HG03103 (cell line): ENCODE measurements around the gene XIRP2.
"Not testable (repeated sequence)": the region's sequence is repeated elsewhere in the genome, so short reads cannot be mapped to it uniquely, and the experiment has no call there.

Experiments used
- ATAC-seq: cut with Tn5 transposase; IDR thresholded peaks from one replicate; pipeline ENCODE4 v1.9.1; 2021; ENCODE audit warnings: low read depth; ENCODE audit not compliant: unreplicated experiment

Gene XIRP2

GRCh38 chr2:167034976-167035375 is 146.7 kb downstream of the XIRP2 start:
- ATAC-seq: not testable (repeated sequence)

DNA sequence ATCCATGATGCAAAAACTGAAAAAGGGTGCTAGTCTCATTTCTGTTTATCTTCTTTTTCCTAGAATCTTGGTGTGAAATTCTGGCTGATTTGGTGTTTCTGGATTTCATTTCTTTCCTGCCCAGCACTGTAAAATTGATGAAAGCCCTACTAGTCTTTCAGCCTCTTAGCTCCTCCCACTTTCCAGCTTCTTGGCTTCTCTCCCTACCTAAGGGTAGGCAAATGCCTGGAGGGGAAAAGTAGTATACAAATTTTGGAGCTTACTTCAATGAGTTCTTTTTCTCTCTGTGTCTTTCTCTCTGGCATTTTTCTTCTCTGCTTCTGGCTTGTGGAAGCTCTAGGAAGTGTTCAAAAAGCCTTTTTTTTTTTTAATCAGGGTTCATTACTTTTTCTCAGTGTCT is 160.5 kb downstream of the XIRP2 start:
- no peak for ATAC-seq

DNA sequence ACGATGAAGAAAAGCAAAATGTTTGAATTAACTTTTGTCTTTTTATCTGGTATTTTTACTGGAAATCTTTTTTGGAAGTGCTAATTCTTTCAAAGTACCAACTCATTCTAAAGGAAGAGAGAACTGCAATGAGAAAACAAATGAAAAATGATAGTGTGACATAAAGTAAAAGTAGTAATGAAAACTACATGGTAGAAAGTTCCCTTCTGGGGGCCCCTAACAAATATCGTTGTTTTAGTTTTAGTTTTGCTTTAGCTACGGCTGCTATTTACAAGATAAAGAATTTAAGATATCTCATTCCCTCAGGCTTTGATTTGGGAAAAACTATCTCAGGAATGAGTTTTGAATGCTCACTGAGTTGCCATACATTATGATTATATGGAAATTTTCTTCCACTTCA is 161.4 kb downstream of the XIRP2 start:
- no peak for ATAC-seq

- no peak for ATAC-seq
These were observed 164.5 kb downstream of the XIRP2 start for GRCh38 chr2:167052825-167053224.

DNA sequence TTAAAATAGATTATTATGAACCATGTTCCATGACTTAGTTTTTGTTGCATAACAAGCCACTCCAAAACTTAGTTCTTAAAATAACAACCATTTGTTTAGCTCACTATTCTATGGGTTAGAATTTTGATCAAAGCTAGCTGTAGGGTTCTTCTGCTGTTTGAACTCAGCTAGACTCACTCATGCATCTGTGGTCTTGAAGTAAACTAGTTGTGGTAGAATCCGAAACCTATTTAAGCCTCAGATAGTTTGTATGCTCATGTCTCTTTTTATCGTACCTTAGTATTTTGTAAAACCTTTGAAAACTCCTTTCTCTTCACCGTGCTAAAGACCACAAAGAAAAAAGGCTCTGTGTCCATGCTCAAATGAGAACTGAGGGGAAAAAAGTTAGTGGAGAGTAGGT is 166.6 kb downstream of the XIRP2 start:
- ATAC-seq: no peak

- no peak for ATAC-seq
These were observed 169.2 kb downstream of the XIRP2 start for GRCh38 chr2:167057446-167057845.

GRCh38 chr2:167059173-167059572 is 170.9 kb downstream of the XIRP2 start:
- no peak for ATAC-seq

- ATAC-seq: no peak
These were observed 181.6 kb downstream of the XIRP2 start for GRCh38 chr2:167069855-167070254.

DNA sequence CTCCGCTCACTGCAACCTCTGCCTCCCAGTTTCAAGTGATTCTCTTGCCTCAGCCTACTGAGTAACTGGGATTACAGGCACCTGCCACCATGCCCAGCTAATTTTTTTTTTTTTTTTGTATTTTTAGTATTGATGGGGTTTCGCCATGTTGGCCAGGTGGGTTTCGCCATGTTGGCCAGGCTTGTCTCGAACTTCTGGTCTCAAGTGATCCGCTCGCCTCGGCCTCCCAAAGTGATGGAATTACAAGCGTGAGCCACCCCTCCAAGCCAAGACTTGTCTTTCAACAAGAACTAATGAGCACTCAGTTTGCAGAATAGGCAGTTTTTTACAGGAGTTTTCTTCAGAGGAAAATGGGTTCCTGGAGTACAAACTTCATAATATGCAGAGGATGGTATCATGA is 187.4 kb downstream of the XIRP2 start:
- ATAC-seq: not testable (repeated sequence)

- not testable (repeated sequence) for ATAC-seq
These were observed 210.7 kb downstream of the XIRP2 start for GRCh38 chr2:167098931-167099330.

GRCh38 chr2:167100506-167100905 is 212.2 kb downstream of the XIRP2 start:
- no peak for ATAC-seq

- no peak for ATAC-seq
These were observed 214.9 kb downstream of the XIRP2 start for GRCh38 chr2:167103028-167103756.

- ATAC-seq: no peak
These were observed 215.5 kb downstream of the XIRP2 start for GRCh38 chr2:167103757-167104133.

DNA sequence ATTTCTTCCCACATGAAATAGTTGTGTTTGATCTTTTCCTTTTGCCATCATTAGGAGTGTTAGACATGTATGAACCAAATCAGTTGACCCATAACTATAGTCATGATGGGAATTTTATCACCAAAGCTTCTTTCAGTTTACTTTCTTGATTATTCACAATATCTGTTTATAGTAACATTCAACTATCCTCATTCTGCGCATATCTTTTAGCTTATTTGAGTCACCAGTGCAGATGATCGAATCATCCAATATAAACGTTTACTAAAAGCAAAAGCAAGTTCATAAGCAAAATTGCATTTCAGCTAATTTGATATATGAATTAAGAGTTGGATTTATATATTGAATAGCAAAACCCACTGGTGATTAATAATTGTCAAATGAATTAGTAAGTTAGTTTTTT is 216.4 kb downstream of the XIRP2 start:
- ATAC-seq: no peak

GRCh38 chr2:167109682-167110081 is 221.4 kb downstream of the XIRP2 start:
- ATAC-seq: not testable (repeated sequence)

DNA sequence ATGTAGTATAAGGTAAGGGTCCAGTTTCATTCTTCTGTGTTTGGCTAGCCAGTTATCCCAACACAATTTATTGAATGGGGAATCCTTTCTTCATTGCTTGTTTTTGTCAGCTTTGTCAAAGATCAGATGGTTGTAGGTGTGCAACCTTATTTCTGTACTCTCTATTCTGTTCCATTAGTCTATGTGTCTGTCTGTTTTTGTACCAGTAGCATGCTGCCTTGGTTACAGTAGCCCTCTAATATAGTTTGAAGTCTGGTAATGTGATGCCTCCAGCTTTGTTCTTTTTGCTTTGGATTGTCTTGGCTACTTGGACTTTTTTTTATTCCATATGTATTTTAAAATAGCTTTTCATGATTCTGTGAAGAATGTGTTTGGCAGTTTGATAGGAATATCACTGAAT is 222.1 kb downstream of the XIRP2 start:
- ATAC-seq: no peak

- ATAC-seq: no peak
These were observed 225.7 kb downstream of the XIRP2 start for GRCh38 chr2:167114018-167114417.

GRCh38 chr2:167115541-167115940 is 227.3 kb downstream of the XIRP2 start:
- ATAC-seq: no peak

- no peak for ATAC-seq
These were observed 234.1 kb downstream of the XIRP2 start for GRCh38 chr2:167122389-167122788.

GRCh38 chr2:167126165-167126564 is 237.9 kb downstream of the XIRP2 start:
- ATAC-seq: no peak

DNA sequence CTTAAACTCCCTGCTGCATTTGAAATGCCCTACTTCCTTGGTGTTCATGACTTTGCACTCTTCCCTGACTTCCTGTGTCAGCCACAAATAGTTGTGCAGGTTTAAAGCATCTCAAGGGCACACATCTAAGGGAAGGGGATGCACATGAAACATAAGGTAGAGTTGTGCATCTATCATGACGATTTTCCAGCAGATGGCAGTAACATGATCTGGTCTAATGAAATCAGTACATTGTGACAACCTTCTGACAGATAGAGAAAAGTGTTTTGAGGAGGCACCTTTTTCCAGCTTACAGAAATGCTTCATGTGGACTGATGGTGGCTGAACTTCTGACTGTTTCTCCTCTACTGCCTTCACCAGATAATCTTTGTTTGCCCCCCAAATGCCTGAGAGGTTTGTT is 238.9 kb downstream of the XIRP2 start:
- no peak for ATAC-seq

DNA sequence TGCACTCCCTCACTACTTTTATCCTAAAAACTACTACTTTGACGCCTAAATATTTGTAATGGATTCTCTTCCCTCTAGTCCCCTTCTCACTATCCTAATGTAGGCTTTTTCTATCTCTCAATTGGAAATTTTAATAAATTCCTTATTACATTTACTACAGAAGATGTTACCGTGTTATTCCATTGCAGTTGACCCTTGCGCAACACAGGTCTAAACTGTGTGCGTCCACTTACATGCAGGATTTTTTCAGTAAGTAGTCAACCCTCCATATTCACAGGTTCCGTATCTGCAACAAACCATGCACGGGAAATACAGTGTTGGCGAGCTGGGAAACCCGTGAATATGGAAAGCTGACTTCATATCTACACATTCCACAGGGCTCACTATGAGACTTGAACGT is 239.8 kb downstream of the XIRP2 start:
- ATAC-seq: no peak

GRCh38 chr2:167132066-167132465 is 243.8 kb downstream of the XIRP2 start:
- no peak for ATAC-seq
